HL-60 (cell line): ENCODE measurements around the gene CAMK1D.

ENCODE experiments used
- GABPA ChIP-seq: IDR thresholded peaks from 2 replicates; pipeline ENCODE4 v1.6.1; 2012; ENCODE audit warnings: low read depth
- POLR2AphosphoS5 ChIP-seq: IDR thresholded peaks from 2 replicates; pipeline ENCODE4 v1.6.1; 2012; ENCODE audit warnings: low read depth
- TF ChIP-seq, protein P1 (sequence below): IDR thresholded peaks from one replicate; pipeline ENCODE4 v1.5.1; 2011; ENCODE audit warnings: low read length, control low read depth, inconsistent platforms; ENCODE audit not compliant: insufficient read depth

DNA sequence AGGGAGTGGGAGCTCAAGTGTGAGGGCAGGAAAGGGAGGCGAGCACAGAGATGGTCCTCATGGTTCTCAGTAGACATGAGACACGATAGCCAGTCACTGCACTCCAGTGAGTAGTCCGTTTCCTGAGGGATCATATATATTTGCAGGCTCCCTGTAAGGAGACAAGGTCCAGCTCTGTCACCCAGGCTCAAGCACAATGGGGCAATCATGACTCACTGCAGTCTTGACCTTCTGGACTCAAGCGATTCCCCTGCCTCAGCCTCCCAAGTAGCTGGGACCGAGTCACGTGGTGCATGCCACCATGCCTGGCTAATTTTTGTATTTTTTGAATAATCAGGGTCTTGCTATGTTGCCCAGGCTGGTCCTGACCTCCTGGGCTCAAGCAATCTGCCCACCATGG, 535.5 kb downstream of the CAMK1D start:
- TF ChIP-seq, protein P1, sequence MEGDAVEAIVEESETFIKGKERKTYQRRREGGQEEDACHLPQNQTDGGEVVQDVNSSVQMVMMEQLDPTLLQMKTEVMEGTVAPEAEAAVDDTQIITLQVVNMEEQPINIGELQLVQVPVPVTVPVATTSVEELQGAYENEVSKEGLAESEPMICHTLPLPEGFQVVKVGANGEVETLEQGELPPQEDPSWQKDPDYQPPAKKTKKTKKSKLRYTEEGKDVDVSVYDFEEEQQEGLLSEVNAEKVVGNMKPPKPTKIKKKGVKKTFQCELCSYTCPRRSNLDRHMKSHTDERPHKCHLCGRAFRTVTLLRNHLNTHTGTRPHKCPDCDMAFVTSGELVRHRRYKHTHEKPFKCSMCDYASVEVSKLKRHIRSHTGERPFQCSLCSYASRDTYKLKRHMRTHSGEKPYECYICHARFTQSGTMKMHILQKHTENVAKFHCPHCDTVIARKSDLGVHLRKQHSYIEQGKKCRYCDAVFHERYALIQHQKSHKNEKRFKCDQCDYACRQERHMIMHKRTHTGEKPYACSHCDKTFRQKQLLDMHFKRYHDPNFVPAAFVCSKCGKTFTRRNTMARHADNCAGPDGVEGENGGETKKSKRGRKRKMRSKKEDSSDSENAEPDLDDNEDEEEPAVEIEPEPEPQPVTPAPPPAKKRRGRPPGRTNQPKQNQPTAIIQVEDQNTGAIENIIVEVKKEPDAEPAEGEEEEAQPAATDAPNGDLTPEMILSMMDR = no peak
- TF ChIP-seq POLR2AphosphoS5 (no peak), GABPA (no peak)
